ENCODE measurements around the gene DAAM1. TPM values are rescaled to one million over a fixed set of nuclear protein-coding genes. Genes with fewer than 3 reads are reported as not detected.

DAAM1 gene
- total RNA-seq, 2 donors from 2014 or later = 94.0 to 99.4 TPM

- Mint-ChIP-seq H3K9me3 (no peaks in the 10 kb centered on the region), H3K27ac (peak overlapping the region; percentile 93), H3K4me1 (peaks cover 49% of the 10 kb centered on the region), H3K36me3 (ENCODE audit: low read depth) (no peaks in the 10 kb centered on the region), H3K4me3 (peak overlapping the region; percentile 82), H3K27me3 (ENCODE audit: insufficient read depth) (peaks cover 22% of the 10 kb centered on the region)
- peak overlapping the region; percentile 96 for H3K27ac ChIP-seq (ENCODE audit: low read depth, low read length)
- H3K4me3 ChIP-seq (ENCODE audit: low read length) = peak overlapping the region; percentile 86
- no peak for TF ChIP-seq CTCF (conservative IDR thresholded peaks at IDR 0.05)
- H3K9me3 ChIP-seq (ENCODE audit: control insufficient read depth, low read length) = no peaks in the 10 kb centered on the region
- DNase-seq = peak; percentile 81
- H3K4me1 ChIP-seq (ENCODE audit: control insufficient read depth, insufficient read depth, low read length) = peaks cover 26% of the 10 kb centered on the region
- peak overlapping the region; percentile 95 for H3K9ac ChIP-seq (ENCODE audit: extremely low read depth, low read length, poor library complexity, severe bottlenecking)
- 0 to 2% methylated on average over 22 to 51 of the region's 51 CpGs for WGBS, 2 experiments (ENCODE audit: insufficient coverage in 1 of 2, insufficient read length in 1 of 2)
- peaks cover 20% of the 10 kb centered on the region for H3K27me3 ChIP-seq (ENCODE audit: control insufficient read depth, insufficient read depth, low read length, poor library complexity, severe bottlenecking)
- no peaks in the 10 kb centered on the region for H3K36me3 ChIP-seq (ENCODE audit: control insufficient read depth, insufficient read depth, low read length)
Observed at GRCh38 chr14:59189091-59189785, 771 bp downstream of the DAAM1 start.

DNA sequence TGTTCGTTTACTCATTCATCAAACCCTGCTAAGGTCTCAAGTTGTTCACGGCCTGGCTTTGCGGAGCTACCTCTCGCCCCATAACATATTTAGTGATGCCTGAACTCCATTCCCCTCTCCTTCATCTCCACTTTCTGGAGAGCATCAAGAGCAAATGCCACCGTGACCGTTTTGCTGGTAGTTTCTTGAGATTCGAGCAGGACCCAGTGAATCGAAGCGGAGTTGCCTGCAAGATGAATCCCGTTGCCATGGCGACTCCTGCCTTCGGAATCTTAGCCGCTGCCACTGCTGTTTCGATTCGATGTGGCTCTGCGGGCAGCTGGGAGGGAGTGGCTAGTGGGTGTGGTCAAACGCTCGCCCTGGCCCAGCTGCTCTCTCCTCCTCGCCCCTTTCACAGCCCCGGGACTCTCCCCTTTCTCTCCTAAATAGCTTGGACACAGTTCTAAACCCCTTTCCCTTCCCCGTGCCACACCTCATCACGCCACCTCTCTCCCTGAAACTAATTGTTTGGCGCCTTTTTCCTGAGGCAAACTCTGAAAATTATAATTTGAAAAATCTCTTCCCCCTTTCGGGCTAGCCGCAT lies 1.4 kb downstream of the DAAM1 start:
- Histone ChIP-seq H3K27me3 (ENCODE audit: control insufficient read depth, insufficient read depth, low read length, poor library complexity, severe bottlenecking) (peaks cover 20% of the 10 kb centered on the region), H3K36me3 (ENCODE audit: control insufficient read depth, insufficient read depth, low read length) (peaks cover 5% of the 10 kb centered on the region), H3K27ac (ENCODE audit: low read depth, low read length) (peak overlapping the region; percentile 96), H3K4me3 (ENCODE audit: low read length) (peak overlapping the region; percentile 86), H3K9me3 (ENCODE audit: control insufficient read depth, low read length) (no peaks in the 10 kb centered on the region), H3K9ac (ENCODE audit: extremely low read depth, low read length, poor library complexity, severe bottlenecking) (peak overlapping the region; percentile 95), H3K4me1 (ENCODE audit: control insufficient read depth, insufficient read depth, low read length) (peaks cover 22% of the 10 kb centered on the region)
- H3K27ac Mint-ChIP-seq = peak overlapping the region; percentile 93
- H3K9me3 Mint-ChIP-seq = no peaks in the 10 kb centered on the region
- 0 to 2% methylated on average over 6 to 25 of the region's 25 CpGs for WGBS, 2 experiments (ENCODE audit: insufficient coverage in 1 of 2, insufficient read length in 1 of 2)
- H3K27me3 Mint-ChIP-seq (ENCODE audit: insufficient read depth) = peaks cover 22% of the 10 kb centered on the region
- peaks cover 5% of the 10 kb centered on the region for H3K36me3 Mint-ChIP-seq (ENCODE audit: low read depth)
- H3K4me3 Mint-ChIP-seq = peak overlapping the region; percentile 82
- H3K4me1 Mint-ChIP-seq = peaks cover 42% of the 10 kb centered on the region
- DNase-seq = peak; percentile 96
- TF ChIP-seq CTCF (conservative IDR thresholded peaks at IDR 0.05) = no peak

DNA sequence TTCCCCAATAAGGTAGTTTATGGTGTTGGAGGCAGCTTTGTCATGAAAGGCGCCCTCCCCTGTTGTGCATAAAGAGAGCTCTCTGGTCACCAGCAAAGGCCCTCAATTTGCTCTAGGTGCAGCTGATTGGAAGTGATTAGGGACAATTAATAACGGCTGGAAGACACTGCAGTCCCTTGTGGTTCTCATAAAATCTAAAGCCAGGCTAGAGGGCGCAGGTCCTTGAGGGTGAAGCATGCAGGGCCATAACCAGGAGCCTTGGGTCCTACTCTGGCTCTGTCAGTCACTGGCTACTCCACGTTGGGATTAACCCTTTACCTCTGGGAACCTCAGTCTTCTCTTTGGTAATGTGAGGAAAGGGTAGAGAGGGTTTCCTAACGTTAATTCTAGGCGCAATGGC lies 1.9 kb downstream of the DAAM1 start:
- Histone ChIP-seq H3K9me3 (ENCODE audit: control insufficient read depth, low read length) (no peaks in the 10 kb centered on the region), H3K4me3 (ENCODE audit: low read length) (peak overlapping the region; percentile 86), H3K9ac (ENCODE audit: extremely low read depth, low read length, poor library complexity, severe bottlenecking) (peak overlapping the region; percentile 95), H3K36me3 (ENCODE audit: control insufficient read depth, insufficient read depth, low read length) (peaks cover 5% of the 10 kb centered on the region), H3K27me3 (ENCODE audit: control insufficient read depth, insufficient read depth, low read length, poor library complexity, severe bottlenecking) (peaks cover 20% of the 10 kb centered on the region), H3K27ac (ENCODE audit: low read depth, low read length) (peak overlapping the region; percentile 84), H3K4me1 (ENCODE audit: control insufficient read depth, insufficient read depth, low read length) (peaks cover 18% of the 10 kb centered on the region)
- peak; percentile 56 for TF ChIP-seq CTCF (conservative IDR thresholded peaks at IDR 0.05)
- Mint-ChIP-seq H3K36me3 (ENCODE audit: low read depth) (peaks cover 5% of the 10 kb centered on the region), H3K27ac (peak overlapping the region; percentile 93), H3K4me1 (peaks cover 38% of the 10 kb centered on the region), H3K9me3 (no peaks in the 10 kb centered on the region), H3K27me3 (ENCODE audit: insufficient read depth) (peaks cover 22% of the 10 kb centered on the region), H3K4me3 (peak overlapping the region; percentile 82)
- DNase-seq = peak; percentile 81
- WGBS, 2 experiments (ENCODE audit: insufficient coverage in 1 of 2, insufficient read length in 1 of 2) = 11 to 14% methylated on average over 5 to 6 of the region's 6 CpGs

Data from endodermal cell (in vitro differentiated cells).